ELF-1 (cell line): ENCODE data around the gene SIMC1.

ENCODE experiments used
- DNase-seq: peaks from one replicate; pipeline ENCODE4 v3.0.0-alpha.2; 2016; ENCODE audit warnings: low read depth, low spot score

Gene SIMC1

DNA sequence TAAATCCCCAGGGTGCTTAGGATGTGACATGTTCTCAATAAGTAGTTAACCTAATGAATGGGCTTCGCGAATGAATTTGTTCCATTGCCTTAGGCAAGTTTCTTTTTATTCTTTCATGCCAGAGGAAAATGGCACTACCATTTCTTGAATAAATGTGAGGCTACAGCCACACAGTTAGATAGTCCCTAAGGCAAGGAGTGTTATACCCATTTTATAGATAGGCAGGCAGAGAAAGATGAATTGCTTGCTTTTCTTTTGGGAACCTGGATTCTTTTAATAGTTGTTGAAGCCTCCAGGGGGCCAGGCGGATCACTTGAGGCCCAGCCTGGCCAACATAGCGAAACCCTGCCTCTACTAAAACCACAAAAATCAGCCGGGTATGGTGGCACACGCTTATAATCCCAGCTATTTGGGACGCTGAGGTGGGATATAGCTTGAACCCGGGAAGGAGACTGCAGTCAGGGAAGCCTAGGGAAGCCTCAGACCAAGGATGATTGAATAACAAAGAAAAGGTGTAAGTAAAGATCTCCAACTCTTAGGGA, 149.2 kb downstream of the SIMC1 start:
- DNase-seq: no peak

DNA sequence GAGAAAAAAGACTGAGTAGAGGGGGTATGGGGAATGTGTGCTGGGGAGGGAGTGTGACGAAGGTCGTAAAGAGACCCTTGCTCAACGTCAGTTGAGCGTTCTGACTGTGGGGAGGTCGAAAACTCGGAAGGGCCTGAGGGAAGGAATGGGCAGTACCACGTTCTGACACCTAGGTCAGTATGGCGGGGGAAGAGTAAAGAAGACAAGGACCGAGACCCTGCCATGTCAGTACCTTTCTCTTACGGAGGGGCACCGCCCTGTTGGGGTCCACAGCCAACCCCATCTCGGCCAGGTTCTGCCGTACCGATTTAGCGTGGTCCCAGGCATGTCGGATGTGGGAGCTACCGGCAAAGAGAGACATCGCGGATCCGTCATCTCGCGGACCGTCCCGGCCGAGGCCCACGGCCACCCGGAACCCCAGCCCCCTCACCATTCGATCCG, 149.8 kb downstream of the SIMC1 start:
- no peak for DNase-seq

- DNase-seq: peak; percentile 98
Measured at GRCh38 chr5:176388444-176389134, 150.4 kb downstream of the SIMC1 start, which contains the start of the genes HIGD2A and NOP16. HIGD2A (plus strand) TSS chr5:176388751; CDS start chr5:176388820, 69 bp downstream. NOP16 (minus strand) TSS chr5:176388598; CDS start chr5:176388539, 59 bp downstream.

- DNase-seq: no peak
Measured at GRCh38 chr5:176389135-176390123, 151.2 kb downstream of the SIMC1 start.

DNA sequence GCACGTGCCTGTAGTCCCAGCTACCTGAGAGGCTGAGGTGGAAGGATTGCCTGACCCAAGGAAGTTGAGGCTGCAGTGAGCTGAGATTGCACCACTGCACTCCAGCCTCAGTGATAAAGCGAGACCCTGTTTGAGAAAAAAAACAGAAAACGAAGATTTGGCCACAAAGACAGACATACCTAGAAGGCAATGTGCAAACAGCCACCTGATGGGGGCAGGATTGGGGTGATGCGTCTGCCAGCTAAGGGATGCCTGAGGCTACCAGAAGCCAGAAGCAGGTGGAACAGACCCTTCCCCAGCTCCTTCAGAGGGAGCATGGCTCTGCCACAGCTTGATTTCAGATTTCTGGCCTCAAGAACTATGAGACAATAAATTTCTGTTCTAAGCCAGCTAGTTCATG, 153.3 kb downstream of the SIMC1 start:
- DNase-seq: no peak

DNA sequence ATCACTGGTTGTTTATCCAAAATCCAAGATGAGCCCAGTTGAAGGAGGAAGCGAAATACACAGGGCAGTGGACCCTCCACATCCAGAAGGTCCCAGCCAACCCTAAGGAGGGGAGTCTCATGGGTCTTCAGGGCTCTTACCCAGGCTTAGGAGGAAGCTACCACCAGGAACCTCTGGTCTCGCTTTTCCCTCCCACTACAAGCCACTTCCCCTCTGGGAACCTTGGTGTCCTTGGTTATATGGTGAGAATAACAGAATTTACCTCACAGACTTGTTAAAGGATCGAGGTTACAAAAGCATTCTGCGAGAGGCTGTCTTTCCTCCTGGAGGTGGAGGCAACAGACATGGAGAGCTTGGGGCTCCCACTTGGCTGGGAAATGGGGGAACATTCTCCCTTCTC, 153.8 kb downstream of the SIMC1 start:
- no peak for DNase-seq

GRCh38 chr5:176392526-176392925, 154.3 kb downstream of the SIMC1 start:
- no peak for DNase-seq

GRCh38 chr5:176394096-176394495, 155.9 kb downstream of the SIMC1 start:
- DNase-seq: no peak

DNA sequence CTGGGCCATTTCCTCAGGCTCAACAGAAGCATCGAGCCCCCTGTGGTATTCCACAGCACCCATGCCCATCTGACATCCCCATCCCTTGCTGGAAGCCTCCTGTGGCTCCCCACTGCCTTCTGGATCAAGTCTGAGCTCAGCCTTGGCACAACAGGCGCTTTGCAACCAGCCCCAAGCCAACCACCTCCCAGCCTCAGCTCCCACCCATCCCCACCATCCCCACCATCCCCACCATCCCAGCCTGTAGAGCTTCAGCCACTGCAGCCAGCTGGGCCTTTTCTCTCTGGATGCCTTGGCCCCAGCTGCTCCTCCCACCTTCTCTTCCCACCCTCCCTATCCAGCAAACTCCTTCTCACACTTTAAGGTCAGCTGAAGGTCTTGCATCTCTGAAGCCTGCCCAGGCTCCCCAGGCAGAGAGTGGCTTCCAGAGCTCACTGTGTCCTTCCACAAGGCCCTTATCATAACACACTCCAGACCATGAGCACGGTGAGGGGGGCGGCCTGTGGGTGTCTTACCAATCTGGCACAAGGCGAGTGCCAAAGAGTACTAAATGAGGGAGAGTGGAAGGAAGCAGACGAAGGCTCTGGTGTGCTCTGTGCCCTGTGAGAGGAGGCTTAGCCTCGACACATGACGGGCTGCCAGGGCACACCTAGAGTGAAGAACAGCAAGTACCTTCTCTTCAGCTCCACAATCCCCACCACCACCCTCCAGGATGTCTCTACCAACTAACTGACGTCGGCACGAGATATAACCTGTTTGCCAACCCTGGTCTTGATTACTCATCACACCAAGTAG, 156.9 kb downstream of the SIMC1 start:
- DNase-seq: no peak
